Measurements from ENCODE around the gene POLA1.

DNA sequence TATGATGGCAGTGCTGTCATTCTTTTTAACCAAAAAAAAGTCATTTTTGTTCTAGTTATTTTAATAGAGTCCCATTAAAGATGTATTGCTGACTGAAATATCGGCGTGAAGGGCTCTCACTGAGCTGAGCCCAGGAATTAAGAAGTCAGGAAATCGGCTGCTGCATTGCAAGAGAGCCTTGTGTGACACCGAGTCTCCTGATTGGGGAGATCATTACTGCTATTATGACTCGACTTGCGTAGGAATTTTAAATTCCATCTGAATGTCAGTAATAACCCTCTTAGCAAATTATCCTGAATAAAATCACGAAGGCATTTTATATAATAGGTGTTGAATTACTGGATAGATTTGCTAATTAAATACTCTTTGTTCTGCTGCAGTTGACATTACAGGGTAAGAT is 111.5 kb downstream of the POLA1 start:
- TF ChIP-seq, protein P1, sequence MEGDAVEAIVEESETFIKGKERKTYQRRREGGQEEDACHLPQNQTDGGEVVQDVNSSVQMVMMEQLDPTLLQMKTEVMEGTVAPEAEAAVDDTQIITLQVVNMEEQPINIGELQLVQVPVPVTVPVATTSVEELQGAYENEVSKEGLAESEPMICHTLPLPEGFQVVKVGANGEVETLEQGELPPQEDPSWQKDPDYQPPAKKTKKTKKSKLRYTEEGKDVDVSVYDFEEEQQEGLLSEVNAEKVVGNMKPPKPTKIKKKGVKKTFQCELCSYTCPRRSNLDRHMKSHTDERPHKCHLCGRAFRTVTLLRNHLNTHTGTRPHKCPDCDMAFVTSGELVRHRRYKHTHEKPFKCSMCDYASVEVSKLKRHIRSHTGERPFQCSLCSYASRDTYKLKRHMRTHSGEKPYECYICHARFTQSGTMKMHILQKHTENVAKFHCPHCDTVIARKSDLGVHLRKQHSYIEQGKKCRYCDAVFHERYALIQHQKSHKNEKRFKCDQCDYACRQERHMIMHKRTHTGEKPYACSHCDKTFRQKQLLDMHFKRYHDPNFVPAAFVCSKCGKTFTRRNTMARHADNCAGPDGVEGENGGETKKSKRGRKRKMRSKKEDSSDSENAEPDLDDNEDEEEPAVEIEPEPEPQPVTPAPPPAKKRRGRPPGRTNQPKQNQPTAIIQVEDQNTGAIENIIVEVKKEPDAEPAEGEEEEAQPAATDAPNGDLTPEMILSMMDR (IDR thresholded peaks at IDR 0.05): no peak
- TF ChIP-seq POLR2A (IDR thresholded peaks at IDR 0.05): no peak
